Left ventricle myocardium inferior (tissue), 1 donor: ENCODE results near the gene ADAMTS20. TPM values are rescaled to one million over a fixed set of nuclear protein-coding genes. Genes with fewer than 3 reads are reported as not detected.

Experiments used
- DNase-seq: peaks from one replicate; pipeline ENCODE4 v3.0.0-alpha.2; 2020
- H3K27ac ChIP-seq: fragments of 200-600 bp; replicated peaks from 2 replicates; pipeline ENCODE4 v1.8.0; 2021
- H3K27me3 ChIP-seq: fragments of 200-600 bp; 2 replicates; pipeline ENCODE4 v1.8.0; 2021; ENCODE audit warnings: low read depth
- H3K36me3 ChIP-seq: fragments of 200-600 bp; 2 replicates; pipeline ENCODE4 v1.8.0; 2021
- H3K4me1 ChIP-seq: fragments of 200-600 bp; 2 replicates; pipeline ENCODE4 v1.8.0; 2021
- H3K4me3 ChIP-seq: fragments of 200-600 bp; 2 replicates; pipeline ENCODE4 v1.8.0; 2021; ENCODE audit warnings: mild to moderate bottlenecking, moderate library complexity
- H3K9me3 ChIP-seq: fragments of 200-600 bp; replicated peaks from 2 replicates; pipeline ENCODE4 v1.8.0; 2021
- CTCF ChIP-seq: fragments of 200-600 bp; IDR thresholded peaks from 2 replicates; pipeline ENCODE4 v1.8.0; 2021; ENCODE audit warnings: antibody characterized with exemption, mild to moderate bottlenecking, borderline replicate concordance
- intact Hi-C: fragments of 100-400 bp; cut with micrococcal nuclease; formaldehyde crosslinking; loops from one replicate; pipeline ENCODE4 v1.11.0; 2022
- total RNA-seq: library from RNA; stranded (reverse); fragmentation: NEBNext Ultra II Directional; extraction: Animal tissue kit (Norgen Biotek cat#: 25700); gene quantifications from one replicate; pipeline ENCODE4 v1.2.1, GENCODE V29; 2021
- donor health status: DM: no; HTN: yes; CAD: no; lungs with severe emphysema.

Gene ADAMTS20
- total RNA-seq, 1 donor from 2014 or later = not detected

GRCh38 chr12:43401096-43401495 is 150.9 kb downstream of the ADAMTS20 start:
- H3K27ac ChIP-seq = no peak overlapping the region
- H3K36me3 ChIP-seq = no peaks in the 10 kb centered on the region
- H3K4me1 ChIP-seq = no peaks in the 10 kb centered on the region
- no peaks in the 10 kb centered on the region for H3K9me3 ChIP-seq
- H3K27me3 ChIP-seq = no peaks in the 10 kb centered on the region
- TF ChIP-seq CTCF = no peak
- DNase-seq = no peak
- H3K4me3 ChIP-seq = no peak overlapping the region
- intact Hi-C loops = no loop called here

GRCh38 chr12:43396671-43397070 is 155.3 kb downstream of the ADAMTS20 start:
- no peak for TF ChIP-seq CTCF
- no peaks in the 10 kb centered on the region for H3K36me3 ChIP-seq
- intact Hi-C loops = no loop called here
- no peak for DNase-seq
- H3K27me3 ChIP-seq = no peaks in the 10 kb centered on the region
- no peaks in the 10 kb centered on the region for H3K9me3 ChIP-seq
- no peak overlapping the region for H3K4me3 ChIP-seq
- no peak overlapping the region for H3K27ac ChIP-seq
- no peaks in the 10 kb centered on the region for H3K4me1 ChIP-seq

- no peak for TF ChIP-seq CTCF
- no peak for DNase-seq
- Histone ChIP-seq H3K36me3 (no peaks in the 10 kb centered on the region), H3K9me3 (peaks cover 8% of the 10 kb centered on the region), H3K27me3 (no peaks in the 10 kb centered on the region), H3K4me1 (no peaks in the 10 kb centered on the region), H3K27ac (no peak overlapping the region), H3K4me3 (no peak overlapping the region)
- intact Hi-C loops = no loop called here
Measured at GRCh38 chr12:43392116-43392515, 159.9 kb downstream of the ADAMTS20 start.

- intact Hi-C loops = no loop called here
- H3K27me3 ChIP-seq = no peaks in the 10 kb centered on the region
- no peak overlapping the region for H3K27ac ChIP-seq
- peaks cover 62% of the 10 kb centered on the region for H3K9me3 ChIP-seq
- TF ChIP-seq CTCF = no peak
- no peaks in the 10 kb centered on the region for H3K36me3 ChIP-seq
- no peak for DNase-seq
- no peaks in the 10 kb centered on the region for H3K4me1 ChIP-seq
- H3K4me3 ChIP-seq = no peak overlapping the region
Measured at GRCh38 chr12:43381879-43382278, 170.1 kb downstream of the ADAMTS20 start.

- intact Hi-C loops = no loop called here
- H3K27ac ChIP-seq = no peak overlapping the region
- no peak for TF ChIP-seq CTCF
Measured at GRCh38 chr12:43378448-43378847, 173.6 kb downstream of the ADAMTS20 start.

GRCh38 chr12:43370263-43370662 is 181.7 kb downstream of the ADAMTS20 start:
- no peak for TF ChIP-seq CTCF
- DNase-seq = no peak
- Histone ChIP-seq H3K4me3 (no peak overlapping the region), H3K36me3 (no peaks in the 10 kb centered on the region), H3K9me3 (no peaks in the 10 kb centered on the region), H3K27me3 (no peaks in the 10 kb centered on the region), H3K27ac (no peak overlapping the region), H3K4me1 (no peaks in the 10 kb centered on the region)
- intact Hi-C loops = no loop called here

More at GRCh38 chr12:43378448-43378847, 173.6 kb downstream of the ADAMTS20 start:
- no peaks in the 10 kb centered on the region for H3K4me1 ChIP-seq
- DNase-seq = no peak
- peaks cover 40% of the 10 kb centered on the region for H3K9me3 ChIP-seq
- no peaks in the 10 kb centered on the region for H3K27me3 ChIP-seq
- no peak overlapping the region for H3K4me3 ChIP-seq
- H3K36me3 ChIP-seq = no peaks in the 10 kb centered on the region
